K562 (cell line): ENCODE data around the gene FBXO48.

Experiments
- ARID4B ChIP-seq: sonication (generic); formaldehyde crosslinking; IDR thresholded peaks from 2 replicates; pipeline ENCODE4 v1.8.0; 2022; ENCODE audit warnings: mild to moderate bottlenecking, missing genetic modification reagents
- CBFA2T2 ChIP-seq: fragments of 450-650 bp; conservative IDR thresholded peaks from 2 replicates; pipeline ENCODE4 v1.6.1; 2017; ENCODE audit warnings: mild to moderate bottlenecking
- CTCF ChIP-seq, 3 experiments: IDR thresholded peaks in 2 of 3; conservative IDR thresholded peaks in 1 of 3; 2 replicates each; pipeline ENCODE4 v1.5.1; 2011 to 2012; ENCODE audit warnings: low read length in 3 of 3, mild to moderate bottlenecking in 3 of 3, control low read depth in 2 of 3, improper control_type of control experiment in 1 of 3, inconsistent platforms in 1 of 3, low read depth in 1 of 3, mixed read lengths in 1 of 3, moderate library complexity in 1 of 3; ENCODE audit not compliant: insufficient read depth in 2 of 3
- HOXB6 ChIP-seq: fragments of 250-450 bp; sonication (Bioruptor Pico); IDR thresholded peaks from 2 replicates; pipeline ENCODE4 v1.5.1; 2022; ENCODE audit warnings: mild to moderate bottlenecking, borderline replicate concordance
- NRF1 ChIP-seq, 2 experiments: fragments of 450-650 bp; IDR thresholded peaks in 1 of 2; conservative IDR thresholded peaks in 1 of 2; 2 replicates each; pipeline ENCODE4 v1.6.1; 2014; ENCODE audit warnings: mild to moderate bottlenecking in 2 of 2
- POLR2A ChIP-seq: fragments of 450-650 bp; conservative IDR thresholded peaks from 2 replicates; pipeline ENCODE4 v1.6.1; 2016
- PRMT5 ChIP-seq: sonication (generic); formaldehyde crosslinking; IDR thresholded peaks from 2 replicates; pipeline ENCODE4 v1.5.0; 2020; ENCODE audit warnings: missing genetic modification reagents
- SIN3A ChIP-seq, 2 experiments: fragments of 150-350 bp in 1 of 2; IDR thresholded peaks; 2 replicates each; pipeline ENCODE4 v1.6.1; 2011 to 2016; ENCODE audit warnings: borderline replicate concordance in 2 of 2, low read depth in 2 of 2, low read length in 2 of 2, mild to moderate bottlenecking in 2 of 2, moderate library complexity in 2 of 2; ENCODE audit not compliant: control insufficient read depth in 1 of 2
- SP2 ChIP-seq: IDR thresholded peaks from 2 replicates; pipeline ENCODE4 v1.6.1; 2011; ENCODE audit warnings: mild to moderate bottlenecking, low read depth, low read length, moderate library complexity; ENCODE audit not compliant: poor library complexity, severe bottlenecking; ENCODE audit errors: extremely low read depth
- ZFX ChIP-seq: sonication (generic); formaldehyde crosslinking; IDR thresholded peaks from 2 replicates; pipeline ENCODE4 v1.8.0; 2022; ENCODE audit warnings: mild to moderate bottlenecking, missing genetic modification reagents, moderate library complexity
- ZNF23 ChIP-seq: fragments of 250-450 bp; sonication (Bioruptor Pico); IDR thresholded peaks from 2 replicates; pipeline ENCODE4 v1.4.0; 2020; ENCODE audit warnings: mild to moderate bottlenecking
- TF ChIP-seq, protein P1 (sequence below): sonication (generic); formaldehyde crosslinking; IDR thresholded peaks from 2 replicates; pipeline ENCODE4 v1.8.0; 2022; ENCODE audit warnings: missing genetic modification reagents, mild to moderate bottlenecking, borderline replicate concordance

DNA sequence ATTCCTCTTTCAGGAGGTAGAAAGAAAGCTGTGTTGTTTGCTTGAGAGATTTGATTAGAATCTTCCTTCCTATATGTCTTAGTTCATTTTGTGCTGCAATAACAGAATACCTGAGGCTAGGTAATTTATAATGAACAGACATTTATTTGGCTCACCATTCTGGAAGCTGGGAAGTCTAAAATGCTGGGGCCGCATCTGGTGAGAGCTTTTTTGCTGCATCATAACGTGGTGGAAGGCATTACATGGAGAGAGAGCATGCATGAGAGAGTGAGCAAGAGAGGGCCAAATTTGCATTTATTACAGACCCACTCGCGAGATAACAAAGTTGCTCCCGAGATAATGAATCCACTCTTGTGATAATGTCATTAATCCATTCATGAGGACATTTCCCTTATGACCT is 34.7 kb upstream of the FBXO48 start:
- no peak for TF ChIP-seq PRMT5
- TF ChIP-seq HOXB6 (CRISPR knock-in tag), result no peak
- TF ChIP-seq NRF1 (conservative IDR thresholded peaks at IDR 0.05 in 1 of 2, IDR thresholded peaks at IDR 0.05 in 1 of 2), result no peak
- no peak for TF ChIP-seq CBFA2T2
- no peak for TF ChIP-seq SP2
- no peak for TF ChIP-seq ARID4B (CRISPR knock-in tag)
- no peak for TF ChIP-seq ZFX (CRISPR knock-in tag)
- TF ChIP-seq SIN3A (IDR thresholded peaks at IDR 0.05; ENCODE audit: borderline replicate concordance in 2 of 2, control insufficient read depth in 1 of 2, low read depth in 2 of 2, low read length in 2 of 2), result no peak
- no peak for TF ChIP-seq CTCF (IDR thresholded peaks at IDR 0.05 in 2 of 3, conservative IDR thresholded peaks at IDR 0.05 in 1 of 3; ENCODE audit: insufficient read depth in 2 of 3, low read depth in 1 of 3, low read length in 3 of 3)
- TF ChIP-seq, protein P1, sequence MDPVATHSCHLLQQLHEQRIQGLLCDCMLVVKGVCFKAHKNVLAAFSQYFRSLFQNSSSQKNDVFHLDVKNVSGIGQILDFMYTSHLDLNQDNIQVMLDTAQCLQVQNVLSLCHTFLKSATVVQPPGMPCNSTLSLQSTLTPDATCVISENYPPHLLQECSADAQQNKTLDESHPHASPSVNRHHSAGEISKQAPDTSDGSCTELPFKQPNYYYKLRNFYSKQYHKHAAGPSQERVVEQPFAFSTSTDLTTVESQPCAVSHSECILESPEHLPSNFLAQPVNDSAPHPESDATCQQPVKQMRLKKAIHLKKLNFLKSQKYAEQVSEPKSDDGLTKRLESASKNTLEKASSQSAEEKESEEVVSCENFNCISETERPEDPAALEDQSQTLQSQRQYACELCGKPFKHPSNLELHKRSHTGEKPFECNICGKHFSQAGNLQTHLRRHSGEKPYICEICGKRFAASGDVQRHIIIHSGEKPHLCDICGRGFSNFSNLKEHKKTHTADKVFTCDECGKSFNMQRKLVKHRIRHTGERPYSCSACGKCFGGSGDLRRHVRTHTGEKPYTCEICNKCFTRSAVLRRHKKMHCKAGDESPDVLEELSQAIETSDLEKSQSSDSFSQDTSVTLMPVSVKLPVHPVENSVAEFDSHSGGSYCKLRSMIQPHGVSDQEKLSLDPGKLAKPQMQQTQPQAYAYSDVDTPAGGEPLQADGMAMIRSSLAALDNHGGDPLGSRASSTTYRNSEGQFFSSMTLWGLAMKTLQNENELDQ (CRISPR knock-in tag), result no peak
- TF ChIP-seq POLR2A, result no peak
- no peak for TF ChIP-seq ZNF23 (CRISPR knock-in tag)
